Measurements from ENCODE around the gene CCK. TPM values are rescaled to one million over a fixed set of nuclear protein-coding genes. Genes with fewer than 3 reads are reported as not detected.
A peak's percentile ranks its signal among the peaks of the same experiment; 100 is the strongest.

CCK gene
- total RNA-seq, 2 donors from 2014 or later, result not detected

DNA sequence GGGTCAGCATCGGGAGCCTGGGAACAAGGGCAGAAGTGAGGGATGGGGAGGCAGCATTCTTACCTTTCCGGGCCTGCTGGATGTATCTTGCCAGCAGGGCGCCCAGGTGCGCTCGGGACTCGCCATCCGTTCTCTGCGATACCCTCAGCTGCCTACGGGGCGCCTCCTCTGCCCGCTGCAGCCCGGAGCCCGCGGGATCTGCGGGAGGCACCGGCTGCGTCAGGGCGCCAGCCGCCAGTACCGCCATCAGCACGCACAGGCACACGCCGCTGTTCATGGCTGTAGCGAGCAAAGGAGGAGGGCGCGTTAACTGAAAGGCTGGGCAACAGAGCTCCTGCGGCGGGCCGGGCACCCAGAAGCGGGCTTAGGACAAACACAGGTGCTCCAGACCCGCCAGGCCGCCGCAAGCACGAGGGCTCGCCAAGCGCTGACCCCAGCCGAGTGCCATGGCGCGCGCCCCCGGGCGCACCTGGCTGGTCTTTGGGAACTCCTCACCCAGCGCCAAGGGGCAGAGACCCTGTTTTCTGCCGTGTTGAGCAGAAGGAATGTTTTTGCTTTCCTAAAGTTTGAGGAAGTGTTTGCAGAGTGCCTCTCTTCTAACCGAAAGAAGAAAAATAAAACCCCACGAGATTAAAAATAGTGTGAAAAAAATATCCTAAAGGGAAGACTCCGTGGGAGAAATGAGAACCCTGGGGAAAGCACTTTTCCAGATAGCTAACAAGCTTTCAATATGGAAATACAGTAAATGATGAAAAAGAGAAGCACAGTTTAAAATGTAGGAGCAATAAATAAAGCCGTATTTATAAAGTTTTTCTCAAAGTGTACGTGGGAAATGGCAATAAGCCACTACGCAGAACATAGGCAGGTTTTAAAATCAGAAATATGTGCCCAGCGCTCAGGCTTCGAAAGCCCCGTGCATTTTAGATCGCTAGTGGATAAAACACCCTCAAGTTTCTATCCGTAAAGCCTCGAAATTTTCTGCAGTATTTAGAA, 2.3 kb downstream of the CCK start:
- Mint-ChIP-seq H3K27ac (peak overlapping the region; percentile 19), H3K4me3 (no peak overlapping the region), H3K36me3 (ENCODE audit: low read depth) (peaks cover 6% of the 10 kb centered on the region), H3K27me3 (peaks cover 68% of the 10 kb centered on the region), H3K4me1 (peaks cover 6% of the 10 kb centered on the region)
- no peaks in the 10 kb centered on the region for H3K9me3 ChIP-seq (ENCODE audit: control insufficient read depth, low read length, poor library complexity, severe bottlenecking)
- ATAC-seq, result no peak
- DNase-seq, result no peak

DNA sequence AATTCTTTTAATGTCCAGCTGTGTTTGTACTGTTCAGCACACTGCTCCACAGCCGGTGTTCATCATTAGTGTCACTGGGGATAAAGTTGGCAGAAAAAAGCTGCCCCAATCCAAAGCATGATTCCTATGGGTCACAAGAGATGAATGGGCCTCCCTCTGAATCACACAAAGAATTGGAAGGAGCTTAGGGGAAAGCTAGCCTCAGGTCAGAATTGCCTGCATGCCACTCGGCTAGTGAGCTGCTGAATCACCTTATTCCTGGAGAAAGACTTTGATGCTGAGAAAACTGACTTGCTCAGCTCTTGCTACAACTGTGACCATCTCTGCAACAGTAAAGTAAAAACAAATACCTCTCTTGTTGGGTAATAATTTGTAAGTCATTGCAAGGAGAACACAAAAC, 3.5 kb downstream of the CCK start:
- Mint-ChIP-seq H3K4me1 (peaks cover 6% of the 10 kb centered on the region), H3K27ac (no peak overlapping the region), H3K27me3 (peaks cover 71% of the 10 kb centered on the region), H3K4me3 (no peak overlapping the region), H3K36me3 (ENCODE audit: low read depth) (peaks cover 6% of the 10 kb centered on the region)
- H3K9me3 ChIP-seq (ENCODE audit: control insufficient read depth, low read length, poor library complexity, severe bottlenecking), result no peaks in the 10 kb centered on the region
- DNase-seq, result no peak
- no peak for ATAC-seq

GRCh38 chr3:42257007-42257406, 9.0 kb downstream of the CCK start:
- H3K27me3 Mint-ChIP-seq, result peaks cover 59% of the 10 kb centered on the region

GRCh38 chr3:42256135-42256819, 9.7 kb downstream of the CCK start:
- H3K9me3 ChIP-seq (ENCODE audit: control insufficient read depth, low read length, poor library complexity, severe bottlenecking), result no peaks in the 10 kb centered on the region
- H3K27me3 Mint-ChIP-seq, result peaks cover 61% of the 10 kb centered on the region
- H3K4me1 Mint-ChIP-seq, result no peaks in the 10 kb centered on the region
- no peak overlapping the region for H3K27ac Mint-ChIP-seq
- no peak overlapping the region for H3K4me3 Mint-ChIP-seq
- no peaks in the 10 kb centered on the region for H3K36me3 Mint-ChIP-seq (ENCODE audit: low read depth)
- ATAC-seq, result no peak
- no peak for DNase-seq

More at GRCh38 chr3:42257007-42257406, 9.0 kb downstream of the CCK start:
- DNase-seq (no peak), ATAC-seq (no peak)
- Mint-ChIP-seq H3K4me3 (no peak overlapping the region), H3K27ac (no peak overlapping the region), H3K4me1 (no peaks in the 10 kb centered on the region), H3K36me3 (ENCODE audit: low read depth) (no peaks in the 10 kb centered on the region)
- no peaks in the 10 kb centered on the region for H3K9me3 ChIP-seq (ENCODE audit: control insufficient read depth, low read length, poor library complexity, severe bottlenecking)

GRCh38 chr3:42254566-42254965, 11.4 kb downstream of the CCK start:
- H3K27me3 Mint-ChIP-seq, result peaks cover 50% of the 10 kb centered on the region
- H3K36me3 Mint-ChIP-seq (ENCODE audit: low read depth), result no peaks in the 10 kb centered on the region
- no peaks in the 10 kb centered on the region for H3K9me3 ChIP-seq (ENCODE audit: control insufficient read depth, low read length, poor library complexity, severe bottlenecking)
- H3K4me3 Mint-ChIP-seq, result no peak overlapping the region
- H3K4me1 Mint-ChIP-seq, result no peaks in the 10 kb centered on the region
- no peak for ATAC-seq
- no peak overlapping the region for H3K27ac Mint-ChIP-seq
- DNase-seq, result no peak

DNA sequence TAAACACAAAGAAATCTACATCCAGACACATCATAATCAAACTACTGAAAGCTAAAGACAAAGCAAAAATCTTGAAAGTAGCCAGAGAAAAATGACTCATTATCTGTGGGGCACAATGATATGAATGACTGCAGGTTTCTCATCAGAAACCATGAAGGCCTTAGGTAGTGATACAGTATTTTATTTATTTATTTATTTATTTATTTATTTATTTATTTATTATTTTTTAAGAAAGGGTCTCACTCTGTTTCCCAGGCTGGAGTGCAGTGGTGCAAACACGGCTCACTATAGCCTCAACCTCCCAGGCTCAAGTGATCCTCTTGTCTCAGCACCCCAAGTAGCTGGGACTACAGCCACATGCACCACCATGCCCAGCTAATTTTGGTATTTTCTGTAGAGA, 15.2 kb downstream of the CCK start:
- Mint-ChIP-seq H3K27me3 (peaks cover 47% of the 10 kb centered on the region), H3K4me1 (no peaks in the 10 kb centered on the region), H3K27ac (no peak overlapping the region), H3K4me3 (no peak overlapping the region), H3K36me3 (ENCODE audit: low read depth) (peaks cover 2% of the 10 kb centered on the region)
- ATAC-seq (no peak), DNase-seq (no peak)
- H3K9me3 ChIP-seq (ENCODE audit: control insufficient read depth, low read length, poor library complexity, severe bottlenecking), result no peaks in the 10 kb centered on the region

GRCh38 chr3:42247576-42248027, 18.4 kb downstream of the CCK start:
- Mint-ChIP-seq H3K27ac (no peak overlapping the region), H3K27me3 (peaks cover 40% of the 10 kb centered on the region), H3K36me3 (ENCODE audit: low read depth) (peaks cover 6% of the 10 kb centered on the region), H3K4me3 (no peak overlapping the region), H3K4me1 (no peaks in the 10 kb centered on the region)
- H3K9me3 ChIP-seq (ENCODE audit: control insufficient read depth, low read length, poor library complexity, severe bottlenecking), result no peaks in the 10 kb centered on the region
- peak; percentile 64 for ATAC-seq
- DNase-seq, result peak in 2 of 3 donors; percentile 26 to 38

- no peaks in the 10 kb centered on the region for H3K9me3 ChIP-seq (ENCODE audit: control insufficient read depth, low read length, poor library complexity, severe bottlenecking)
- no peaks in the 10 kb centered on the region for H3K4me1 Mint-ChIP-seq
- H3K36me3 Mint-ChIP-seq (ENCODE audit: low read depth), result peaks cover 6% of the 10 kb centered on the region
- H3K4me3 Mint-ChIP-seq, result no peak overlapping the region
- H3K27me3 Mint-ChIP-seq, result peaks cover 34% of the 10 kb centered on the region
- H3K27ac Mint-ChIP-seq, result no peak overlapping the region
- DNase-seq (no peak), ATAC-seq (no peak)
These were observed 19.9 kb downstream of the CCK start for GRCh38 chr3:42246091-42246490.

DNA sequence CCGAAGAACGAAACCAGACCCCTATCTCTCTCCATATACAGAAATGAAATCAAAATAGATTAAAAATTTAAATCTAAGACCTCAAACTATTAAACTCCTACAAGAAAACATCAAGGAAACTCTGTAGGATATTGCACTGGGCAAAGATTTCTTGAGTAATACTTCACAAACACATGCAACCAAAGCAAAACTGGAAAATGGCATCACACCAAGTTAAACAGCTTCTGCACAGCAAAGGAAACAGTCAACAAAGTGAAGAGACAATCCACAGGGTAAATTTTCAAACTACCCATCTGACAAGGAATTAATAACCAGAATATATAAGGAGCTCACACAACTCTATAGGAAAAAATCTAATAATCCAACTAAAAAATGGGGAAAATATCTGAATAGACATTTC, 29.4 kb downstream of the CCK start:
- no peak for ATAC-seq
- Mint-ChIP-seq H3K4me1 (no peaks in the 10 kb centered on the region), H3K27me3 (peaks cover 26% of the 10 kb centered on the region), H3K36me3 (ENCODE audit: low read depth) (peaks cover 6% of the 10 kb centered on the region), H3K27ac (no peak overlapping the region), H3K4me3 (no peak overlapping the region)
- DNase-seq, result no peak
- no peaks in the 10 kb centered on the region for H3K9me3 ChIP-seq (ENCODE audit: control insufficient read depth, low read length, poor library complexity, severe bottlenecking)

GRCh38 chr3:42235532-42235931, 30.5 kb downstream of the CCK start:
- no peak for ATAC-seq
- H3K27me3 Mint-ChIP-seq, result peaks cover 26% of the 10 kb centered on the region
- peaks cover 6% of the 10 kb centered on the region for H3K36me3 Mint-ChIP-seq (ENCODE audit: low read depth)
- no peaks in the 10 kb centered on the region for H3K9me3 ChIP-seq (ENCODE audit: control insufficient read depth, low read length, poor library complexity, severe bottlenecking)
- DNase-seq, result no peak
- H3K27ac Mint-ChIP-seq, result no peak overlapping the region
- H3K4me1 Mint-ChIP-seq, result no peaks in the 10 kb centered on the region
- H3K4me3 Mint-ChIP-seq, result no peak overlapping the region

DNA sequence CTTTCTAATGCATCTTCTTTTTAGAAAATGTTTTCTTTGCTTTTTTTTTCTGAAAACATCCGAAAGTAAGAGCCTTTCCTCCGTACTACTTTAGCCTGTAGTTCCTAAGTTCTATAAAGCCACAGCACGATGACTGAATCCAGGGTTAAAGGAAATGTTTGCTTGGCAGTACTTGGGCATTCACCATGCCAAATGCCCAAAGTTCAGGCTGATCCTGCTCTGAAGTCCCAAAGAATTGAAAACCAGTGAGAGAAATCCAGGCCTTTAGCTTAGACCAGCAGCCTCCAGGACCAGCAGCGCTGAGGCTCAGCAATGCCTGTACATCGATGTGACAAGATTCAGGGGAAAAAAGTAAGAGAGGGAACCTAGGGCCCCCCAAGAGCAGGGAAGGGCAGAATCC, 35.1 kb downstream of the CCK start:
- peaks cover 25% of the 10 kb centered on the region for H3K27me3 Mint-ChIP-seq
- H3K27ac Mint-ChIP-seq, result no peak overlapping the region
- peaks cover 3% of the 10 kb centered on the region for H3K36me3 Mint-ChIP-seq (ENCODE audit: low read depth)
- no peaks in the 10 kb centered on the region for H3K9me3 ChIP-seq (ENCODE audit: control insufficient read depth, low read length, poor library complexity, severe bottlenecking)
- no peak for ATAC-seq
- H3K4me1 Mint-ChIP-seq, result peaks cover 4% of the 10 kb centered on the region
- DNase-seq, result no peak
- no peak overlapping the region for H3K4me3 Mint-ChIP-seq

DNA sequence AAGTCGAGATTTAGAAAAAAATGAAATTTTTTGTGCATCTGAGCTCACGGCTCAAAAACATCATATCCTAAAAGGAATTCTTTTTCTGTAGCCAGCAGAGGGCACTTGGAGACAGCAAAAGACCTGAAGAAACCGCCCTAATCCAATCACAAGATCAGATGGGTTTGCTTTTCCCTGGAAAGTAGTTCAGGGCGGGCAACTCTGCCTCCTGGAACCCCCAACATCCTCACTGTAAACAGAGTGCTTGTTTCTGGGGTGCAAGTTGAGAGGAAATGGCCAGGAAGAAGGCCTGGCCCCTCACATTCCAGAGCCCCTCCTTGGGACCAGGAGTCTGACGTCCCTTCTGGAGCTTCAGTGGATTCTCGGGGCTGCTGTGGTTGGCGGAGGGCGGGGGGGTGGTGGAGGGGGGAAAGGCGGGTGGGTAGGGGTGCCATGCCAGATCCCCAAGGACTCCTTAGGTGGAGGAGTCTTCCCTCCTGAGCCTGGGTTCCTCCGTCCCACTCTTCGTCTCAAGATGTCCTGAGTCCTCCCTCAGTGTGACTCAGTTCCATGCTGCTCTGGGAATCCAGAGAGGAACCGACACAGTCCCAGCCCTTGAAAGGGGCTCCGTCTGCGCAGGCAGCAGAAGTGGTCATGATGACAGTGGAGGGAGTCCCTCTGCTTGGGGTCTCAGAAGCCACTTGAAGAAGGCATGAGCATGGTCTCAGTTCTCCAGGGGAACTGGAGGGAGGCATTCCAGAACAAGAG, 35.9 kb downstream of the CCK start:
- ATAC-seq, result no peak
- Mint-ChIP-seq H3K36me3 (ENCODE audit: low read depth) (peaks cover 3% of the 10 kb centered on the region), H3K27ac (no peak overlapping the region), H3K4me3 (peak overlapping the region; percentile 64), H3K4me1 (peaks cover 4% of the 10 kb centered on the region), H3K27me3 (peaks cover 18% of the 10 kb centered on the region)
- H3K9me3 ChIP-seq (ENCODE audit: control insufficient read depth, low read length, poor library complexity, severe bottlenecking), result no peaks in the 10 kb centered on the region
- DNase-seq, result no peak
